ENCODE measurements around the gene MACF1.

MACF1 gene

DNA sequence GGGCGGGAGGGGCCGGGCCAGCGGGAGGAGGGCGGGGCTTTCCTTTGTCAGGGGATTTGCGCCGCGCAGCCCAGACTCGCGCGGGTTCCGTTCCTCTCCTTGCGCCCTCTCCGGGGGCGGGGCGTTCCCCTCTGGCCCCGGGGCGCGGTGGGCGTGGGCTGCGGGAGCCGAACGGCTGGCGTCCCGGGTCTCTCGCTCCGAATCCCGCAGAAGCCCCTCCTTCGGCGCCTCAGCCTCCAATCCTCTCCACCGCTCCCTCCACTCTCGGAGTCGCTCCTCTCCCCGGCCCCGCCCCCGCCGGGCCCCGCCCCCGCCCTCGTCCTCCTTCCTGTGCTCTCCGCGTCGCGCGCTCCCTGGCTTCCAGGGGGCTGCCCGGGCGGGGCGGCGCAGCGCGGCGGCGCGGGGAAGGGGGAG is 204.2 kb downstream of the MACF1 start:
- peak; percentile 84 for DNase-seq (ENCODE audit: low read depth)
- no peak for TF ChIP-seq CTCF (IDR thresholded peaks at IDR 0.05; ENCODE audit: low read depth, low read length, missing control alignments)
- in situ Hi-C loops (cut with HindIII; ENCODE audit: low sequenced_read_pairs) = no loop called here
- peak overlapping the region; percentile 69 for H3K4me3 ChIP-seq (ENCODE audit: low read depth, low read length)

DNA sequence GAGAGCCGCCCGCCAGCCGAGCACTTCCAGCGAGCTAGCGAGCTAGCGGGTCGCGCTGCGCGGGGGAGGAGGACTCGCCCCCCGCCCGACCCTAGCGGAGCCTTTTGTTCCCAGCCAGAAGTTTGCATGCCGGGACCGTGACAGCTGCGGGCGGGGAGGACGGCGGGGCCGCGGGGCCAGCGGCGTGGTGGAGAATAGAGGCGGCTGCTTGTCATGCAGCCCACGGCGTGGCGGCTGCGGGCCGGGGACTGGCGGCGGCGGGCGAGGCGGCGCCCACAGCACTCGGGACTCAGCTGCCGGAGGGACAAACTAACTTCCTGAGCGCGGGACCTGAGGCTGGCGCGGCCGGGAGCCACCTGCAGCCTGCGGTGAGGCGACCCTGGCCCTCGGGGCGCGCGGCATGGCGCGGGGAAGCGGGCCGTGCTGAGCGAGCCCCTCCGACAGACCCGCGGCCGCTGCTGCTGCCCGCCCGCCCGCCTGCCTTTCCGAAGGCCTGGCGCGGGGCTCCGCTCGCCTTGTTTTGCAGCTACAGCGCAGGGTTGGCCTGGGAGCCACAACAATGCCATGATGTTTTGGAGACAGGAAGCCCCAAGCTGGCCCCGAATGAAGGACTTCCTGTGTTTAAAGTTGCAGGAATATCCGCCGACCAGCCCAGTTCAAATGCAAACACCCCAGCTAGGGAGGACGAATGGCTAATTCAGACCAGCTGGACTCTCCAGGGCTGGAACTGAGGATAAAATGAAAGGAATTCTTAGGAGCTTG is 204.7 kb downstream of the MACF1 start:
- TF ChIP-seq CTCF (IDR thresholded peaks at IDR 0.05; ENCODE audit: low read depth, low read length, missing control alignments) = no peak
- DNase-seq (ENCODE audit: low read depth) = no peak
- peak overlapping the region; percentile 69 for H3K4me3 ChIP-seq (ENCODE audit: low read depth, low read length)
- in situ Hi-C loops (cut with HindIII; ENCODE audit: low sequenced_read_pairs) = no loop called here

GRCh38 chr1:39410915-39411436 is 206.5 kb downstream of the MACF1 start:
- in situ Hi-C loops (cut with HindIII; ENCODE audit: low sequenced_read_pairs) = no loop called here
- DNase-seq (ENCODE audit: low read depth) = peak; percentile 97
- H3K4me3 ChIP-seq (ENCODE audit: low read depth, low read length) = peak overlapping the region; percentile 69
- TF ChIP-seq CTCF (IDR thresholded peaks at IDR 0.05; ENCODE audit: low read depth, low read length, missing control alignments) = peak; percentile 95

GRCh38 chr1:39411526-39412478 is 207.3 kb downstream of the MACF1 start:
- H3K4me3 ChIP-seq (ENCODE audit: low read depth, low read length) = peak overlapping the region; percentile 69
- in situ Hi-C loops (cut with HindIII; ENCODE audit: low sequenced_read_pairs) = no loop called here
- DNase-seq (ENCODE audit: low read depth) = no peak
- TF ChIP-seq CTCF (IDR thresholded peaks at IDR 0.05; ENCODE audit: low read depth, low read length, missing control alignments) = no peak

DNA sequence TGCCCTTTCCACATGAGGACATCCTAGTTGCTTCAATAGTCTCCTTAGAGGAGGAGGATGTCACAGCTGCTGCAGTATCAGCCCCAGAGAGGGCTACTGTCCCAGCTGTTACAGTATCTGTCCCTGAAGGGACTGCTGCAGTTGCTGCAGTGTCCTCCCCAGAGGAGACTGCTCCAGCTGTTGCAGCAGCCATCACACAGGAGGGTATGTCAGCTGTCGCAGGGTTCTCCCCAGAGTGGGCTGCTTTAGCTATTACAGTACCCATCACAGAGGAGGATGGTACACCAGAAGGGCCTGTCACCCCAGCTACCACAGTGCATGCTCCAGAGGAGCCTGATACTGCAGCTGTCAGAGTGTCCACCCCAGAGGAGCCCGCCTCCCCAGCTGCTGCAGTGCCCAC is 208.4 kb downstream of the MACF1 start:
- in situ Hi-C loops (cut with HindIII; ENCODE audit: low sequenced_read_pairs) = no loop called here
- H3K4me3 ChIP-seq (ENCODE audit: low read depth, low read length) = peak overlapping the region; percentile 69
- no peak for TF ChIP-seq CTCF (IDR thresholded peaks at IDR 0.05; ENCODE audit: low read depth, low read length, missing control alignments)
- no peak for DNase-seq (ENCODE audit: low read depth)

- DNase-seq (ENCODE audit: low read depth) = no peak
- in situ Hi-C loops (cut with HindIII; ENCODE audit: low sequenced_read_pairs) = no loop called here
- H3K4me3 ChIP-seq (ENCODE audit: low read depth, low read length) = peak overlapping the region; percentile 32
- TF ChIP-seq CTCF (IDR thresholded peaks at IDR 0.05; ENCODE audit: low read depth, low read length, missing control alignments) = no peak
Observed at GRCh38 chr1:39413902-39414528, 209.5 kb downstream of the MACF1 start.
